ENCODE results near the gene PEX14.

Gene PEX14

GRCh38 chr1:10536133-10536770 is 61.5 kb downstream of the PEX14 start:
- no peak overlapping the region for H3K27ac Mint-ChIP-seq
- peaks cover 22% of the 10 kb centered on the region for H3K4me1 Mint-ChIP-seq
- peaks cover 19% of the 10 kb centered on the region for H3K36me3 Mint-ChIP-seq
- no peaks in the 10 kb centered on the region for H3K9me3 Mint-ChIP-seq
- no peak overlapping the region for H3K4me3 Mint-ChIP-seq
- no peaks in the 10 kb centered on the region for H3K27me3 Mint-ChIP-seq

GRCh38 chr1:10537082-10537766 is 62.5 kb downstream of the PEX14 start:
- peaks cover 22% of the 10 kb centered on the region for H3K4me1 Mint-ChIP-seq
- H3K27me3 Mint-ChIP-seq = no peaks in the 10 kb centered on the region
- H3K27ac Mint-ChIP-seq = no peak overlapping the region
- H3K36me3 Mint-ChIP-seq = peaks cover 19% of the 10 kb centered on the region
- no peak overlapping the region for H3K4me3 Mint-ChIP-seq
- H3K9me3 Mint-ChIP-seq = no peaks in the 10 kb centered on the region

- Mint-ChIP-seq H3K27ac (no peak overlapping the region), H3K4me1 (peaks cover 24% of the 10 kb centered on the region), H3K36me3 (peaks cover 20% of the 10 kb centered on the region), H3K4me3 (no peak overlapping the region), H3K27me3 (no peaks in the 10 kb centered on the region), H3K9me3 (no peaks in the 10 kb centered on the region)
These were observed 64.1 kb downstream of the PEX14 start for GRCh38 chr1:10538646-10539355.

GRCh38 chr1:10539411-10540043 is 64.8 kb downstream of the PEX14 start:
- Mint-ChIP-seq H3K27me3 (no peaks in the 10 kb centered on the region), H3K9me3 (no peaks in the 10 kb centered on the region), H3K4me3 (no peak overlapping the region), H3K27ac (no peak overlapping the region), H3K36me3 (peaks cover 18% of the 10 kb centered on the region), H3K4me1 (peaks cover 28% of the 10 kb centered on the region)

- Mint-ChIP-seq H3K27me3 (no peaks in the 10 kb centered on the region), H3K36me3 (peaks cover 18% of the 10 kb centered on the region), H3K27ac (no peak overlapping the region)
These were observed 65.7 kb downstream of the PEX14 start for GRCh38 chr1:10540277-10541005.

GRCh38 chr1:10541286-10541685 is 66.5 kb downstream of the PEX14 start:
- H3K27ac Mint-ChIP-seq = no peak overlapping the region
- no peaks in the 10 kb centered on the region for H3K9me3 Mint-ChIP-seq
- H3K4me3 Mint-ChIP-seq = no peak overlapping the region
- H3K36me3 Mint-ChIP-seq = peaks cover 15% of the 10 kb centered on the region
- no peaks in the 10 kb centered on the region for H3K27me3 Mint-ChIP-seq
- peaks cover 36% of the 10 kb centered on the region for H3K4me1 Mint-ChIP-seq

More at GRCh38 chr1:10540277-10541005, 65.7 kb downstream of the PEX14 start:
- H3K9me3 Mint-ChIP-seq = no peaks in the 10 kb centered on the region
- no peak overlapping the region for H3K4me3 Mint-ChIP-seq
- peaks cover 36% of the 10 kb centered on the region for H3K4me1 Mint-ChIP-seq

GRCh38 chr1:10544239-10544638 is 69.5 kb downstream of the PEX14 start:
- Mint-ChIP-seq H3K4me3 (no peak overlapping the region), H3K27ac (no peak overlapping the region), H3K27me3 (no peaks in the 10 kb centered on the region), H3K4me1 (peaks cover 42% of the 10 kb centered on the region), H3K9me3 (no peaks in the 10 kb centered on the region), H3K36me3 (peaks cover 8% of the 10 kb centered on the region)

- Mint-ChIP-seq H3K9me3 (no peaks in the 10 kb centered on the region), H3K4me1 (peaks cover 39% of the 10 kb centered on the region), H3K36me3 (peaks cover 6% of the 10 kb centered on the region), H3K4me3 (no peak overlapping the region), H3K27ac (no peak overlapping the region), H3K27me3 (no peaks in the 10 kb centered on the region)
These were observed 72.1 kb downstream of the PEX14 start for GRCh38 chr1:10546896-10547295.

GRCh38 chr1:10549904-10550664 is 75.3 kb downstream of the PEX14 start:
- H3K27me3 Mint-ChIP-seq = no peaks in the 10 kb centered on the region
- H3K4me1 Mint-ChIP-seq = peaks cover 25% of the 10 kb centered on the region
- H3K36me3 Mint-ChIP-seq = peaks cover 4% of the 10 kb centered on the region
- H3K27ac Mint-ChIP-seq = no peak overlapping the region
- H3K4me3 Mint-ChIP-seq = no peak overlapping the region
- H3K9me3 Mint-ChIP-seq = no peaks in the 10 kb centered on the region

- Mint-ChIP-seq H3K36me3 (peaks cover 4% of the 10 kb centered on the region), H3K9me3 (no peaks in the 10 kb centered on the region), H3K27me3 (no peaks in the 10 kb centered on the region), H3K4me3 (no peak overlapping the region), H3K4me1 (peaks cover 20% of the 10 kb centered on the region), H3K27ac (no peak overlapping the region)
These were observed 78.4 kb downstream of the PEX14 start for GRCh38 chr1:10553118-10553517.

- Mint-ChIP-seq H3K36me3 (peaks cover 1% of the 10 kb centered on the region), H3K4me3 (no peak overlapping the region), H3K27ac (peak overlapping the region; percentile 68), H3K27me3 (no peaks in the 10 kb centered on the region), H3K9me3 (no peaks in the 10 kb centered on the region), H3K4me1 (peaks cover 11% of the 10 kb centered on the region)
These were observed 81.1 kb downstream of the PEX14 start for GRCh38 chr1:10555635-10556429.

- no peak overlapping the region for H3K4me3 Mint-ChIP-seq
These were observed 81.8 kb downstream of the PEX14 start for GRCh38 chr1:10556430-10557005.

GRCh38 chr1:10557714-10558113 is 83.0 kb downstream of the PEX14 start:
- Mint-ChIP-seq H3K27me3 (no peaks in the 10 kb centered on the region), H3K36me3 (peaks cover 3% of the 10 kb centered on the region)

More at GRCh38 chr1:10556430-10557005, 81.8 kb downstream of the PEX14 start:
- peaks cover 17% of the 10 kb centered on the region for H3K4me1 Mint-ChIP-seq
- peaks cover 3% of the 10 kb centered on the region for H3K36me3 Mint-ChIP-seq
- no peaks in the 10 kb centered on the region for H3K27me3 Mint-ChIP-seq
- H3K27ac Mint-ChIP-seq = peak overlapping the region; percentile 68
- H3K9me3 Mint-ChIP-seq = no peaks in the 10 kb centered on the region

GRCh38 chr1:10559386-10559785 is 84.6 kb downstream of the PEX14 start:
- Mint-ChIP-seq H3K4me1 (peaks cover 13% of the 10 kb centered on the region), H3K27ac (no peak overlapping the region), H3K9me3 (no peaks in the 10 kb centered on the region), H3K27me3 (no peaks in the 10 kb centered on the region), H3K36me3 (peaks cover 8% of the 10 kb centered on the region), H3K4me3 (no peak overlapping the region)

More at GRCh38 chr1:10557714-10558113, 83.0 kb downstream of the PEX14 start:
- Mint-ChIP-seq H3K9me3 (no peaks in the 10 kb centered on the region), H3K4me3 (no peak overlapping the region), H3K27ac (no peak overlapping the region), H3K4me1 (peaks cover 21% of the 10 kb centered on the region)

Measured in activated naive CD4-positive, alpha-beta T cell treated with anti-CD3 and anti-CD28 coated beads, Interleukin-2, amount 50 U/mL, for 24 hours (primary cell).